Measurements from ENCODE around the gene ZIM2. TPM values are rescaled to one million over a fixed set of nuclear protein-coding genes. Genes with fewer than 3 reads are reported as not detected.

Gene ZIM2
- total and polyA plus RNA-seq, 2 of the 4 experiments (the other 2 are of a cell fraction): not detected

DNA sequence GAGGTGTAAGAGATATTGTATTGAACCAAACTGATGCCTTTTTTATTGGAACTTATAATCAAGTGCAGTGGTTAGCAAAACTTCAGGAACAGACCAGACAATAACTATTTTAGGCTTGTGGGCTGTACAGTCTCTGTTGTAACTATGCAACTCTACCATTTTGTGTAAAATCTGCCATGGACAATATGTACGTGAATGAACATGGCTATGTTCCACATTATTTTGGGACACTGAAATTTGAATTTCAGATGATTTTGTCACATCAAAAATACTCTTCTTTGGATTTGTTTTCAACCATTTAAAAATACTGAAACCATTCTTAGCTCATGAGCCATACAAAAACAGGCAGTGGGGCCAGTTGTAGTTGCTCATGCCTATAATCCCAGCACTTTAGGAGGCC is 27.9 kb upstream of the ZIM2 start:
- dilution Hi-C loops (cut with HindIII; ENCODE audit: low sequenced_read_pairs, unreplicated experiment): no loop called here
- Histone ChIP-seq H4K91ac (ENCODE audit: insufficient read depth, low read depth, low read length) (no peak overlapping the region), H4K8ac (ENCODE audit: low read depth in 2 of 2, low read length in 2 of 2) (no peak overlapping the region), H3K27ac (ENCODE audit: insufficient read depth, low read length) (no peak overlapping the region), H3K9me3 (ENCODE audit: control insufficient read depth, insufficient read depth, low read length) (peaks cover 29% of the 10 kb centered on the region), H3K56ac (ENCODE audit: extremely low read depth, insufficient read depth, low read length) (no peak overlapping the region), H2AK5ac (ENCODE audit: low read depth, low read length) (no peak overlapping the region), H3K18ac (ENCODE audit: low read depth, low read length) (no peak overlapping the region), H2BK15ac (ENCODE audit: low read depth, low read length) (no peak overlapping the region), H2AFZ (replicated peaks; ENCODE audit: low read length, poor library complexity) (no peak overlapping the region), H2BK20ac (ENCODE audit: low read depth, low read length) (no peak overlapping the region), H3K4ac (ENCODE audit: low read depth, low read length) (no peak overlapping the region), H2AK9ac (replicated peaks; ENCODE audit: low read depth, low read length, poor library complexity) (no peak overlapping the region), H3K9me1 (ENCODE audit: insufficient read depth, low read length) (no peaks in the 10 kb centered on the region), H4K5ac (ENCODE audit: low read depth, low read length) (no peak overlapping the region), H2BK120ac (ENCODE audit: low read depth, low read length) (no peak overlapping the region), H3K14ac (replicated peaks; ENCODE audit: low read depth, low read length) (no peak overlapping the region), H4K20me1 (ENCODE audit: insufficient read depth, low read length) (no peaks in the 10 kb centered on the region), H3K27me3 (ENCODE audit: control insufficient read depth, insufficient read depth, low read length) (no peaks in the 10 kb centered on the region), H3K36me3 (ENCODE audit: control insufficient read depth, insufficient read depth, low read length) (no peaks in the 10 kb centered on the region), H3K4me3 (ENCODE audit: insufficient read depth, low read depth, low read length) (no peak overlapping the region), H3K23ac (ENCODE audit: low read depth, low read length) (no peak overlapping the region), H3K4me2 (ENCODE audit: low read depth, low read length) (no peak overlapping the region), H3K4me1 (ENCODE audit: control insufficient read depth, insufficient read depth, low read length) (no peaks in the 10 kb centered on the region), H2BK5ac (ENCODE audit: low read depth, low read length, poor library complexity, severe bottlenecking) (no peak overlapping the region), H3K9ac (ENCODE audit: low read depth, low read length) (no peak overlapping the region), H3K79me1 (ENCODE audit: low read depth in 1 of 2, low read length in 2 of 2) (no peaks in the 10 kb centered on the region)
- WGBS, 2 experiments (ENCODE audit: extremely low coverage in 2 of 2, insufficient read length in 1 of 2): no CpG with 5 or more reads among the region's 1 CpG
- no TSS peak for BruUV-seq (replicated peaks)
- intact Hi-C loops (cut with micrococcal nuclease): no loop called here
- no peak for DNase-seq
- TF ChIP-seq FOS (IDR thresholded peaks at IDR 0.05; ENCODE audit: low read depth, low read length): no peak
- TF ChIP-seq, protein P1, sequence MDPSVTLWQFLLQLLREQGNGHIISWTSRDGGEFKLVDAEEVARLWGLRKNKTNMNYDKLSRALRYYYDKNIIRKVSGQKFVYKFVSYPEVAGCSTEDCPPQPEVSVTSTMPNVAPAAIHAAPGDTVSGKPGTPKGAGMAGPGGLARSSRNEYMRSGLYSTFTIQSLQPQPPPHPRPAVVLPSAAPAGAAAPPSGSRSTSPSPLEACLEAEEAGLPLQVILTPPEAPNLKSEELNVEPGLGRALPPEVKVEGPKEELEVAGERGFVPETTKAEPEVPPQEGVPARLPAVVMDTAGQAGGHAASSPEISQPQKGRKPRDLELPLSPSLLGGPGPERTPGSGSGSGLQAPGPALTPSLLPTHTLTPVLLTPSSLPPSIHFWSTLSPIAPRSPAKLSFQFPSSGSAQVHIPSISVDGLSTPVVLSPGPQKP (IDR thresholded peaks at IDR 0.05; ENCODE audit: borderline replicate concordance, low read depth, low read length): no peak
- TF ChIP-seq CEBPB (IDR thresholded peaks at IDR 0.05; ENCODE audit: low read depth, low read length): no peak
- TF ChIP-seq POLR2A (IDR thresholded peaks at IDR 0.05; ENCODE audit: low read depth, low read length): no peak
- TF ChIP-seq, protein P2, sequence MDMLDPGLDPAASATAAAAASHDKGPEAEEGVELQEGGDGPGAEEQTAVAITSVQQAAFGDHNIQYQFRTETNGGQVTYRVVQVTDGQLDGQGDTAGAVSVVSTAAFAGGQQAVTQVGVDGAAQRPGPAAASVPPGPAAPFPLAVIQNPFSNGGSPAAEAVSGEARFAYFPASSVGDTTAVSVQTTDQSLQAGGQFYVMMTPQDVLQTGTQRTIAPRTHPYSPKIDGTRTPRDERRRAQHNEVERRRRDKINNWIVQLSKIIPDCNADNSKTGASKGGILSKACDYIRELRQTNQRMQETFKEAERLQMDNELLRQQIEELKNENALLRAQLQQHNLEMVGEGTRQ (IDR thresholded peaks at IDR 0.05; ENCODE audit: low read depth, low read length): no peak
- no peak for TF ChIP-seq MXI1 (IDR thresholded peaks at IDR 0.05; ENCODE audit: borderline replicate concordance, low read depth, low read length)
- TF ChIP-seq MAFK (IDR thresholded peaks at IDR 0.05; ENCODE audit: low read depth, low read length): no peak
- TF ChIP-seq, protein P3, sequence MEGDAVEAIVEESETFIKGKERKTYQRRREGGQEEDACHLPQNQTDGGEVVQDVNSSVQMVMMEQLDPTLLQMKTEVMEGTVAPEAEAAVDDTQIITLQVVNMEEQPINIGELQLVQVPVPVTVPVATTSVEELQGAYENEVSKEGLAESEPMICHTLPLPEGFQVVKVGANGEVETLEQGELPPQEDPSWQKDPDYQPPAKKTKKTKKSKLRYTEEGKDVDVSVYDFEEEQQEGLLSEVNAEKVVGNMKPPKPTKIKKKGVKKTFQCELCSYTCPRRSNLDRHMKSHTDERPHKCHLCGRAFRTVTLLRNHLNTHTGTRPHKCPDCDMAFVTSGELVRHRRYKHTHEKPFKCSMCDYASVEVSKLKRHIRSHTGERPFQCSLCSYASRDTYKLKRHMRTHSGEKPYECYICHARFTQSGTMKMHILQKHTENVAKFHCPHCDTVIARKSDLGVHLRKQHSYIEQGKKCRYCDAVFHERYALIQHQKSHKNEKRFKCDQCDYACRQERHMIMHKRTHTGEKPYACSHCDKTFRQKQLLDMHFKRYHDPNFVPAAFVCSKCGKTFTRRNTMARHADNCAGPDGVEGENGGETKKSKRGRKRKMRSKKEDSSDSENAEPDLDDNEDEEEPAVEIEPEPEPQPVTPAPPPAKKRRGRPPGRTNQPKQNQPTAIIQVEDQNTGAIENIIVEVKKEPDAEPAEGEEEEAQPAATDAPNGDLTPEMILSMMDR (conservative IDR thresholded peaks at IDR 0.05; ENCODE audit: low read depth, low read length): no peak
- no peak for TF ChIP-seq NFE2L2 (IDR thresholded peaks at IDR 0.05; ENCODE audit: low read depth, low read length)
- TF ChIP-seq CHD1 (IDR thresholded peaks at IDR 0.05; ENCODE audit: low read depth, low read length): no peak
- no peak for TF ChIP-seq SMC3 (IDR thresholded peaks at IDR 0.05; ENCODE audit: low read depth, low read length)
- TF ChIP-seq BHLHE40 (IDR thresholded peaks at IDR 0.05; ENCODE audit: low read depth, low read length): no peak
- no peak for TF ChIP-seq RAD21 (IDR thresholded peaks at IDR 0.05; ENCODE audit: low read length)
- ChIA-PET POLR2A (ENCODE audit: unreplicated experiment) (no interaction called here), CTCF (no interaction called here)
- in situ Hi-C loops (cut with MboI; ENCODE audit: low sequenced_read_pairs): no loop called here
- no peak for ATAC-seq (ENCODE audit: low read depth)

Data from IMR-90 (cell line).